Neural progenitor cell (in vitro differentiated cells): ENCODE data around the gene NR2F6. TPM values are rescaled to one million over a fixed set of nuclear protein-coding genes. Genes with fewer than 3 reads are reported as not detected.

Experiments
- DNase-seq: peaks from one replicate; pipeline ENCODE4 v3.0.0-alpha.2; 2016; ENCODE audit warnings: low spot score
- H2AFZ ChIP-seq: fragments of 200-600 bp; sonication (generic); replicated peaks from 2 replicates; pipeline ENCODE4 v1.6.1; 2016; ENCODE audit warnings: antibody characterized with exemption
- H3F3A ChIP-seq: fragments of 200-600 bp; sonication (generic); 2 replicates; pipeline ENCODE4 v1.6.1; 2016; ENCODE audit warnings: antibody characterized with exemption, low read depth
- H3K27ac ChIP-seq: fragments of 200-600 bp; sonication (generic); 2 replicates; pipeline ENCODE4 v1.5.1; 2016; ENCODE audit warnings: mild to moderate bottlenecking
- H3K27me3 ChIP-seq: fragments of 200-600 bp; sonication (generic); 2 replicates; pipeline ENCODE4 v1.6.1; 2016; ENCODE audit warnings: mild to moderate bottlenecking, moderate library complexity
- H3K36me3 ChIP-seq: fragments of 200-600 bp; sonication (generic); 2 replicates; pipeline ENCODE4 v1.5.1; 2016
- H3K4me1 ChIP-seq: fragments of 200-600 bp; sonication (generic); 2 replicates; pipeline ENCODE4 v1.6.1; 2016; ENCODE audit warnings: mixed run types
- H3K4me2 ChIP-seq: fragments of 200-600 bp; sonication (generic); 2 replicates; pipeline ENCODE4 v1.6.1; 2016
- H3K4me3 ChIP-seq: fragments of 200-600 bp; sonication (generic); 2 replicates; pipeline ENCODE4 v1.5.1; 2016
- H3K79me2 ChIP-seq: fragments of 200-600 bp; sonication (generic); 2 replicates; pipeline ENCODE4 v1.6.1; 2016; ENCODE audit warnings: low read depth
- H3K9ac ChIP-seq: fragments of 200-600 bp; sonication (generic); 2 replicates; pipeline ENCODE4 v1.6.1; 2016
- H3K9me3 ChIP-seq: fragments of 200-600 bp; sonication (generic); 2 replicates; pipeline ENCODE4 v1.5.1; 2016; ENCODE audit warnings: low read depth
- H4K20me1 ChIP-seq: fragments of 200-600 bp; sonication (generic); 2 replicates; pipeline ENCODE4 v1.6.1; 2016; ENCODE audit warnings: low read depth
- H3K27ac Mint-ChIP-seq: 3 replicates; pipeline ENCODE4 v1.8.0; 2021; ENCODE audit warnings: mixed read lengths
- H3K27me3 Mint-ChIP-seq: 2 replicates; pipeline ENCODE4 v1.8.0; 2022; ENCODE audit warnings: low read depth, mild to moderate bottlenecking, inconsistent platforms, moderate library complexity, mixed read lengths; ENCODE audit not compliant: insufficient read depth
- H3K36me3 Mint-ChIP-seq: 3 replicates; pipeline ENCODE4 v1.8.0; 2021; ENCODE audit warnings: mixed read lengths
- H3K4me1 Mint-ChIP-seq: 3 replicates; pipeline ENCODE4 v1.8.0; 2021; ENCODE audit warnings: mixed read lengths
- H3K4me3 Mint-ChIP-seq: 3 replicates; pipeline ENCODE4 v1.8.0; 2021; ENCODE audit warnings: mild to moderate bottlenecking, moderate library complexity, mixed read lengths
- H3K9me3 Mint-ChIP-seq: 3 replicates; pipeline ENCODE4 v1.8.0; 2020; ENCODE audit warnings: mixed read lengths
- CTCF ChIP-seq: fragments of 200-600 bp; sonication (generic); IDR thresholded peaks from 2 replicates; pipeline ENCODE4 v1.5.1; 2017; ENCODE audit warnings: antibody characterized with exemption, mild to moderate bottlenecking
- EZH2 ChIP-seq: fragments of 200-600 bp; sonication (generic); IDR thresholded peaks from 2 replicates; pipeline ENCODE4 v1.6.1; 2017; ENCODE audit warnings: antibody characterized with exemption, mild to moderate bottlenecking, moderate library complexity
- EZH2phosphoT487 ChIP-seq: fragments of 200-600 bp; sonication (generic); IDR thresholded peaks from 2 replicates; pipeline ENCODE4 v1.6.1; 2017; ENCODE audit warnings: antibody characterized with exemption
- total RNA-seq: library from RNA; depleted of rRNA; stranded (reverse); fragments of >200 nt; gene quantifications from 2 replicates; pipeline ENCODE4 v1.2.3, GENCODE V29; 2015; ENCODE audit warnings: low replicate concordance

Gene NR2F6
- total RNA-seq, 1 donor from 2014 or later, result 14.3 TPM

- no peak overlapping the region for H2AFZ ChIP-seq
- Mint-ChIP-seq H3K9me3 (no peaks in the 10 kb centered on the region), H3K4me3 (peak overlapping the region; percentile 70), H3K27ac (peak overlapping the region; percentile 57), H3K36me3 (peaks cover 5% of the 10 kb centered on the region), H3K27me3 (peaks cover 9% of the 10 kb centered on the region), H3K4me1 (peaks cover 38% of the 10 kb centered on the region)
- H3K9ac ChIP-seq, result no peak overlapping the region
- no peak for TF ChIP-seq CTCF
- no peak for DNase-seq
- peaks cover 12% of the 10 kb centered on the region for H3K4me1 ChIP-seq
- no peaks in the 10 kb centered on the region for H3K9me3 ChIP-seq
- no peaks in the 10 kb centered on the region for H3K27me3 ChIP-seq
- no peak overlapping the region for H3K4me2 ChIP-seq
- no peak overlapping the region for H3K27ac ChIP-seq
- peaks cover 55% of the 10 kb centered on the region for H3K79me2 ChIP-seq
- no peak overlapping the region for H3K4me3 ChIP-seq
- H3F3A ChIP-seq, result peaks cover 38% of the 10 kb centered on the region
- H3K36me3 ChIP-seq, result no peaks in the 10 kb centered on the region
- H4K20me1 ChIP-seq, result peaks cover 49% of the 10 kb centered on the region
Measured at GRCh38 chr19:17240826-17241399, 4.8 kb downstream of the NR2F6 start.

GRCh38 chr19:17240062-17240752 is 5.5 kb downstream of the NR2F6 start:
- no peak for DNase-seq
- Histone ChIP-seq H3K27ac (no peak overlapping the region), H4K20me1 (peaks cover 52% of the 10 kb centered on the region), H3F3A (peaks cover 44% of the 10 kb centered on the region), H3K27me3 (no peaks in the 10 kb centered on the region), H3K9me3 (no peaks in the 10 kb centered on the region), H3K9ac (no peak overlapping the region), H3K79me2 (peaks cover 56% of the 10 kb centered on the region), H3K4me3 (no peak overlapping the region), H2AFZ (no peak overlapping the region), H3K4me1 (peaks cover 12% of the 10 kb centered on the region), H3K36me3 (no peaks in the 10 kb centered on the region), H3K4me2 (no peak overlapping the region)
- Mint-ChIP-seq H3K9me3 (no peaks in the 10 kb centered on the region), H3K27me3 (peaks cover 9% of the 10 kb centered on the region), H3K4me3 (peak overlapping the region; percentile 70), H3K4me1 (peaks cover 38% of the 10 kb centered on the region), H3K27ac (peak overlapping the region; percentile 57), H3K36me3 (peaks cover 5% of the 10 kb centered on the region)
- TF ChIP-seq EZH2 (no peak), EZH2phosphoT487 (no peak), CTCF (no peak)

- no peak for DNase-seq
- H3K27ac Mint-ChIP-seq, result no peak overlapping the region
- peak overlapping the region; percentile 72 for H3K4me3 Mint-ChIP-seq
- Histone ChIP-seq H3K4me2 (no peak overlapping the region), H3K27ac (no peak overlapping the region), H3K9me3 (no peaks in the 10 kb centered on the region), H3K36me3 (no peaks in the 10 kb centered on the region), H3K4me1 (peaks cover 17% of the 10 kb centered on the region), H3F3A (peaks cover 48% of the 10 kb centered on the region), H3K79me2 (peaks cover 56% of the 10 kb centered on the region), H3K4me3 (no peak overlapping the region), H2AFZ (no peak overlapping the region), H3K9ac (no peak overlapping the region), H4K20me1 (peaks cover 53% of the 10 kb centered on the region), H3K27me3 (no peaks in the 10 kb centered on the region)
- TF ChIP-seq CTCF (no peak), EZH2 (no peak), EZH2phosphoT487 (no peak)
- H3K4me1 Mint-ChIP-seq, result peaks cover 32% of the 10 kb centered on the region
- no peaks in the 10 kb centered on the region for H3K9me3 Mint-ChIP-seq
- peaks cover 10% of the 10 kb centered on the region for H3K36me3 Mint-ChIP-seq
- peaks cover 8% of the 10 kb centered on the region for H3K27me3 Mint-ChIP-seq
Measured at GRCh38 chr19:17237747-17238706, 7.7 kb downstream of the NR2F6 start.
